PC-3 (cell line): ENCODE data around the gene LTBP1.

ENCODE experiments used
- EZH2 ChIP-seq: fragments of 300-600 bp; sonication (generic); IDR thresholded peaks from one replicate; pipeline ENCODE4 v1.6.1; 2017; ENCODE audit warnings: antibody characterized with exemption, mild to moderate bottlenecking, low read length; ENCODE audit not compliant: unreplicated experiment
- TF ChIP-seq, protein P1 (sequence below): fragments of 300-600 bp; sonication (generic); conservative IDR thresholded peaks from 2 replicates; pipeline ENCODE4 v1.5.1; 2017; ENCODE audit warnings: antibody characterized with exemption, low read depth, mild to moderate bottlenecking, low read length

- TF ChIP-seq, protein P1, sequence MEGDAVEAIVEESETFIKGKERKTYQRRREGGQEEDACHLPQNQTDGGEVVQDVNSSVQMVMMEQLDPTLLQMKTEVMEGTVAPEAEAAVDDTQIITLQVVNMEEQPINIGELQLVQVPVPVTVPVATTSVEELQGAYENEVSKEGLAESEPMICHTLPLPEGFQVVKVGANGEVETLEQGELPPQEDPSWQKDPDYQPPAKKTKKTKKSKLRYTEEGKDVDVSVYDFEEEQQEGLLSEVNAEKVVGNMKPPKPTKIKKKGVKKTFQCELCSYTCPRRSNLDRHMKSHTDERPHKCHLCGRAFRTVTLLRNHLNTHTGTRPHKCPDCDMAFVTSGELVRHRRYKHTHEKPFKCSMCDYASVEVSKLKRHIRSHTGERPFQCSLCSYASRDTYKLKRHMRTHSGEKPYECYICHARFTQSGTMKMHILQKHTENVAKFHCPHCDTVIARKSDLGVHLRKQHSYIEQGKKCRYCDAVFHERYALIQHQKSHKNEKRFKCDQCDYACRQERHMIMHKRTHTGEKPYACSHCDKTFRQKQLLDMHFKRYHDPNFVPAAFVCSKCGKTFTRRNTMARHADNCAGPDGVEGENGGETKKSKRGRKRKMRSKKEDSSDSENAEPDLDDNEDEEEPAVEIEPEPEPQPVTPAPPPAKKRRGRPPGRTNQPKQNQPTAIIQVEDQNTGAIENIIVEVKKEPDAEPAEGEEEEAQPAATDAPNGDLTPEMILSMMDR, result no peak
- TF ChIP-seq EZH2, result no peak
Observed at GRCh38 chr2:33381301-33381858, 434.6 kb downstream of the LTBP1 start.
